ENCODE measurements around the gene SPG7. TPM values are rescaled to one million over a fixed set of nuclear protein-coding genes. Genes with fewer than 3 reads are reported as not detected.
A peak's percentile ranks its signal among the peaks of the same experiment; 100 is the strongest.

Gene SPG7
- total and polyA plus RNA-seq, 3 experiments from 2014 or later: 48.2 to 79.5 (median 77.4) TPM

GRCh38 chr16:89506113-89506504 is 2.1 kb upstream of the SPG7 start:
- peaks cover 38% of the 10 kb centered on the region for H3K4me1 ChIP-seq (ENCODE audit: insufficient read depth, low read length)
- DNase-seq: no peak
- Mint-ChIP-seq H3K4me1 (peaks cover 27 to 45% (median 36%) of the 10 kb centered on the region in 3 donors), H3K9me3 (no peaks in the 10 kb centered on the region), H3K27me3 (no peaks in the 10 kb centered on the region), H3K36me3 (peaks cover 0 to 11% (median 0%) of the 10 kb centered on the region in 3 donors), H3K4me3 (peak overlapping the region; percentile 69 to 91 (median 80)), H3K27ac (peak overlapping the region; percentile 86 to 99 (median 91))
- H3K4me3 ChIP-seq (ENCODE audit: low read length): peak overlapping the region; percentile 50
- H3K9me3 ChIP-seq (ENCODE audit: low read length): no peaks in the 10 kb centered on the region
- CTCF ChIA-PET: no interaction called here
- H3K27ac ChIP-seq (ENCODE audit: low read depth, low read length): peak overlapping the region; percentile 89
- no peaks in the 10 kb centered on the region for H3K27me3 ChIP-seq (ENCODE audit: insufficient read depth, low read length, poor library complexity, severe bottlenecking)
- POLR2A ChIA-PET: interaction anchor here (1.0 kb wide), 1 partner anchor 17 kb away, joined by 3 read pairs; no protein-coding TSS in a partner anchor
- H3K36me3 ChIP-seq (ENCODE audit: insufficient read depth, low read length): peaks cover 8% of the 10 kb centered on the region

GRCh38 chr16:89506791-89507191 is 1.4 kb upstream of the SPG7 start:
- peak overlapping the region; percentile 81 for H3K4me3 ChIP-seq (ENCODE audit: low read length)
- Mint-ChIP-seq H3K9me3 (no peaks in the 10 kb centered on the region), H3K27me3 (no peaks in the 10 kb centered on the region), H3K4me3 (peak overlapping the region; percentile 82 to 90 (median 85)), H3K36me3 (peaks cover 0 to 14% (median 0%) of the 10 kb centered on the region in 3 donors), H3K4me1 (peaks cover 27 to 45% (median 36%) of the 10 kb centered on the region in 3 donors), H3K27ac (peak overlapping the region; percentile 86 to 97 (median 94))
- H3K27ac ChIP-seq (ENCODE audit: low read depth, low read length): peak overlapping the region; percentile 89
- H3K36me3 ChIP-seq (ENCODE audit: insufficient read depth, low read length): peaks cover 14% of the 10 kb centered on the region
- CTCF ChIA-PET: interaction anchor here (0.7 to 2.9 kb wide), 5 partner anchors 18 to 266 kb away, joined by 3 to 12 read pairs (median 3); no protein-coding TSS in a partner anchor
- H3K4me1 ChIP-seq (ENCODE audit: insufficient read depth, low read length): peaks cover 38% of the 10 kb centered on the region
- H3K9me3 ChIP-seq (ENCODE audit: low read length): no peaks in the 10 kb centered on the region
- no peaks in the 10 kb centered on the region for H3K27me3 ChIP-seq (ENCODE audit: insufficient read depth, low read length, poor library complexity, severe bottlenecking)
- POLR2A ChIA-PET: interaction anchor here (0.9 to 2.7 kb wide), 5 partner anchors 17 to 289 kb away, joined by 3 to 31 read pairs (median 5); partner anchors contain the start of genes ANKRD11 and ZNF778
- DNase-seq: peak; percentile 30 to 62 (median 42)

DNA sequence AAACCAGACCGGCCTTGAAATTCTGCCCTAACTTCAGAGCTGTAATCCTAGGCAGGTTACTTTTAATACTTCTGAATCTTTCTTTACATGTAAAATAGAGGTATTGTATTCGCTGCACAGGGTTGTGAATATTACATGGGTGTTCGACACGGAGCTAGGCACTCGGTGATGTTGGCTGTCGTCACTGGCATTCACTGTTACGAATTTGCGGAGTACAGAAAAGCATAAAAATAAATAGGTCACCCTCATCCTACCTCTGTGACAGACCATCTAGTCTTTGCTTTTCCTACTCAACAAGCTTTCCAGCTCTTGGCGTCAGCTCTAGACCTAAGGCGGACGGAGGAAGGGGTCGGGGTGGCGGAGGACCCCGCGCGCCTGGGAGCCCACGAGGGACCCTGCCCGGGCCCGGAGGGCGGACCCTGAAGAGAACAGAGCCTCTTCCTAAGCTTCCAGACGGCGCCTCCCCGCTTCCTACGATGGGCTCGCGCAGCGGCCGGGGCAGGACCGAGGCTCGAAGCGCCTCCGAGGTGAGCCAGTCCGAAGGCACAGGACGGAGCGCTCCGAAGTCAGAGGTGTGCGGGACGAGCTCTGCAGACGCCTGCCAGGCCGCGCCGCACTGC is 879 bp upstream of the SPG7 start:
- Histone ChIP-seq H3K27me3 (ENCODE audit: insufficient read depth, low read length, poor library complexity, severe bottlenecking) (no peaks in the 10 kb centered on the region), H3K27ac (ENCODE audit: low read depth, low read length) (peak overlapping the region; percentile 89), H3K4me1 (ENCODE audit: insufficient read depth, low read length) (peaks cover 38% of the 10 kb centered on the region), H3K36me3 (ENCODE audit: insufficient read depth, low read length) (peaks cover 16% of the 10 kb centered on the region), H3K4me3 (ENCODE audit: low read length) (peak overlapping the region; percentile 81), H3K9me3 (ENCODE audit: low read length) (no peaks in the 10 kb centered on the region)
- DNase-seq: peak in 2 of 5 donors; percentile 19 to 29
- CTCF ChIA-PET: interaction anchor here (0.7 to 4.0 kb wide), 8 partner anchors 16 to 267 kb away, joined by 3 to 18 read pairs (median 4); no protein-coding TSS in a partner anchor
- H3K27me3 Mint-ChIP-seq: no peaks in the 10 kb centered on the region
- no peaks in the 10 kb centered on the region for H3K9me3 Mint-ChIP-seq
- POLR2A ChIA-PET: interaction anchor here (0.7 to 2.7 kb wide), 11 partner anchors 9 to 290 kb away, joined by 3 to 31 read pairs (median 5); partner anchors contain the start of genes ANKRD11 and ZNF778
- H3K27ac Mint-ChIP-seq: peak overlapping the region; percentile 86 to 97 (median 94)
- peak overlapping the region; percentile 82 to 90 (median 85) for H3K4me3 Mint-ChIP-seq
- H3K36me3 Mint-ChIP-seq: peaks cover 0 to 17% (median 0%) of the 10 kb centered on the region in 3 donors
- H3K4me1 Mint-ChIP-seq: peaks cover 27 to 45% (median 36%) of the 10 kb centered on the region in 3 donors

GRCh38 chr16:89510526-89510925 is 2.3 kb downstream of the SPG7 start:
- Histone ChIP-seq H3K4me3 (ENCODE audit: low read length) (no peak overlapping the region), H3K9me3 (ENCODE audit: low read length) (no peaks in the 10 kb centered on the region), H3K36me3 (ENCODE audit: insufficient read depth, low read length) (peaks cover 27% of the 10 kb centered on the region), H3K27me3 (ENCODE audit: insufficient read depth, low read length, poor library complexity, severe bottlenecking) (no peaks in the 10 kb centered on the region), H3K27ac (ENCODE audit: low read depth, low read length) (no peak overlapping the region), H3K4me1 (ENCODE audit: insufficient read depth, low read length) (peaks cover 30% of the 10 kb centered on the region)
- ChIA-PET CTCF (interaction anchor here (4.0 kb wide), 1 partner anchor 195 kb away, joined by 18 read pairs; no protein-coding TSS in a partner anchor), POLR2A (interaction anchor here (0.7 kb wide), 1 partner anchor 367 kb away, joined by 3 read pairs; no protein-coding TSS in a partner anchor)
- Mint-ChIP-seq H3K36me3 (peaks cover 4 to 31% (median 5%) of the 10 kb centered on the region in 3 donors), H3K27me3 (no peaks in the 10 kb centered on the region), H3K4me3 (peak overlapping the region in 4 of 7 donors; percentile 28 to 96 (median 58)), H3K9me3 (no peaks in the 10 kb centered on the region), H3K27ac (peak overlapping the region in 3 of 8 donors; percentile 51 to 99 (median 66)), H3K4me1 (peaks cover 23 to 34% (median 29%) of the 10 kb centered on the region in 3 donors)
- no peak for DNase-seq

- Histone ChIP-seq H3K4me1 (ENCODE audit: insufficient read depth, low read length) (peaks cover 21% of the 10 kb centered on the region), H3K9me3 (ENCODE audit: low read length) (no peaks in the 10 kb centered on the region), H3K27ac (ENCODE audit: low read depth, low read length) (no peak overlapping the region), H3K4me3 (ENCODE audit: low read length) (no peak overlapping the region), H3K27me3 (ENCODE audit: insufficient read depth, low read length, poor library complexity, severe bottlenecking) (no peaks in the 10 kb centered on the region), H3K36me3 (ENCODE audit: insufficient read depth, low read length) (peaks cover 30% of the 10 kb centered on the region)
- Mint-ChIP-seq H3K27me3 (no peaks in the 10 kb centered on the region), H3K27ac (peak overlapping the region in 3 of 8 donors; percentile 56 to 99 (median 85)), H3K4me3 (peak overlapping the region in 2 of 7 donors; percentile 23 to 65), H3K4me1 (peaks cover 15 to 26% (median 20%) of the 10 kb centered on the region in 3 donors), H3K9me3 (no peaks in the 10 kb centered on the region), H3K36me3 (peaks cover 4 to 35% (median 5%) of the 10 kb centered on the region in 3 donors)
- CTCF ChIA-PET: no interaction called here
- DNase-seq: no peak
- POLR2A ChIA-PET: no interaction called here
Measured at GRCh38 chr16:89511374-89511773, 3.2 kb downstream of the SPG7 start.

DNA sequence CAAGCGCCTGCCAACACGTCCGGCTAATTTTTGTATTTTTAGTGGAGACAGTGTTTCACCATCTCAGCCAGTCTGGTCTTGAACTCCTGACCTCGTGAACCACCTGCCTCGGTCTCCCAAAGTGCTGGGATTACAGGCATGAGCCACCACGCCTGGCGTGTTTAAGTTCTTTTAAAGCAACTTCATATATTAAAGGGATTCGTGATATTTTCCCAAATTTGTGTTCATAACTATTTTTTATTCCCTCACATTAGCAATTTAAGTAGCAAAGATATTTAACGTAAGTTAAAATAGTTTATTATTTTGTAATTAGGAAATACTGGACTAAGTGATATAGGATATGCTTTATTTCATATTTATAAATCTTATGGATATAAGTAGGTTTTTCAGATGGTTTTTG is 4.2 kb downstream of the SPG7 start:
- Mint-ChIP-seq H3K36me3 (peaks cover 5 to 45% (median 6%) of the 10 kb centered on the region in 3 donors), H3K27ac (no peak overlapping the region), H3K4me3 (no peak overlapping the region), H3K4me1 (peaks cover 8 to 16% (median 12%) of the 10 kb centered on the region in 3 donors), H3K27me3 (no peaks in the 10 kb centered on the region), H3K9me3 (no peaks in the 10 kb centered on the region)
- ChIA-PET POLR2A (no interaction called here), CTCF (no interaction called here)
- Histone ChIP-seq H3K9me3 (ENCODE audit: low read length) (no peaks in the 10 kb centered on the region), H3K27me3 (ENCODE audit: insufficient read depth, low read length, poor library complexity, severe bottlenecking) (no peaks in the 10 kb centered on the region), H3K4me1 (ENCODE audit: insufficient read depth, low read length) (peaks cover 10% of the 10 kb centered on the region), H3K36me3 (ENCODE audit: insufficient read depth, low read length) (peaks cover 36% of the 10 kb centered on the region), H3K27ac (ENCODE audit: low read depth, low read length) (no peak overlapping the region), H3K4me3 (ENCODE audit: low read length) (no peak overlapping the region)
- DNase-seq: no peak

- Mint-ChIP-seq H3K4me1 (peaks cover 3 to 10% (median 5%) of the 10 kb centered on the region in 3 donors), H3K27me3 (no peaks in the 10 kb centered on the region), H3K27ac (peak overlapping the region in 2 of 8 donors; percentile 23 to 38), H3K36me3 (peaks cover 7 to 72% (median 10%) of the 10 kb centered on the region in 3 donors), H3K4me3 (no peak overlapping the region), H3K9me3 (no peaks in the 10 kb centered on the region)
- no peaks in the 10 kb centered on the region for H3K27me3 ChIP-seq (ENCODE audit: insufficient read depth, low read length, poor library complexity, severe bottlenecking)
- POLR2A ChIA-PET: no interaction called here
- peaks cover 37% of the 10 kb centered on the region for H3K36me3 ChIP-seq (ENCODE audit: insufficient read depth, low read length)
- DNase-seq: no peak
- H3K4me1 ChIP-seq (ENCODE audit: insufficient read depth, low read length): no peaks in the 10 kb centered on the region
- H3K9me3 ChIP-seq (ENCODE audit: low read length): no peaks in the 10 kb centered on the region
- no peak overlapping the region for H3K27ac ChIP-seq (ENCODE audit: low read depth, low read length)
- no peak overlapping the region for H3K4me3 ChIP-seq (ENCODE audit: low read length)
- CTCF ChIA-PET: interaction anchor here (0.7 kb wide), 1 partner anchor 229 kb away, joined by 3 read pairs; no protein-coding TSS in a partner anchor
Measured at GRCh38 chr16:89517128-89517527, 8.9 kb downstream of the SPG7 start.

- H3K4me1 ChIP-seq (ENCODE audit: insufficient read depth, low read length): no peaks in the 10 kb centered on the region
- Mint-ChIP-seq H3K36me3 (peaks cover 3 to 85% (median 12%) of the 10 kb centered on the region in 3 donors), H3K9me3 (no peaks in the 10 kb centered on the region), H3K4me3 (no peak overlapping the region), H3K27me3 (no peaks in the 10 kb centered on the region), H3K27ac (peak overlapping the region in 1 of 8 donors; percentile 85), H3K4me1 (peaks cover 2 to 10% (median 5%) of the 10 kb centered on the region in 3 donors)
- CTCF ChIA-PET: no interaction called here
- no peaks in the 10 kb centered on the region for H3K9me3 ChIP-seq (ENCODE audit: low read length)
- POLR2A ChIA-PET: no interaction called here
- peaks cover 48% of the 10 kb centered on the region for H3K36me3 ChIP-seq (ENCODE audit: insufficient read depth, low read length)
- H3K27ac ChIP-seq (ENCODE audit: low read depth, low read length): no peak overlapping the region
- DNase-seq: no peak
- no peaks in the 10 kb centered on the region for H3K27me3 ChIP-seq (ENCODE audit: insufficient read depth, low read length, poor library complexity, severe bottlenecking)
- no peak overlapping the region for H3K4me3 ChIP-seq (ENCODE audit: low read length)
Measured at GRCh38 chr16:89519881-89520280, 11.7 kb downstream of the SPG7 start.
